ES-I3 (cell line): ENCODE results near the gene IFIT1.
"Not testable (repeated sequence)": the region's sequence is repeated elsewhere in the genome, so short reads cannot be mapped to it uniquely, and the experiment has no call there.

Experiments used
- H3K36me3 ChIP-seq: 2 replicates; pipeline ENCODE4 v1.6.1; 2013; ENCODE audit warnings: mild to moderate bottlenecking, low read length, control low read depth, moderate library complexity; ENCODE audit not compliant: insufficient read depth
- H3K4me1 ChIP-seq: 2 replicates; pipeline ENCODE4 v1.6.1; 2013; ENCODE audit warnings: mild to moderate bottlenecking, control low read depth, low read length; ENCODE audit not compliant: insufficient read depth
- H3K9ac ChIP-seq: 2 replicates; pipeline ENCODE4 v1.6.1; 2013; ENCODE audit warnings: low read depth, mild to moderate bottlenecking, low read length, moderate library complexity
- H3K9me3 ChIP-seq: 2 replicates; pipeline ENCODE4 v1.6.1; 2013; ENCODE audit warnings: mild to moderate bottlenecking, low read length, moderate library complexity; ENCODE audit not compliant: control insufficient read depth, insufficient read depth

IFIT1 gene

GRCh38 chr10:89421018-89421476 is 28.6 kb downstream of the IFIT1 start:
- H3K36me3 ChIP-seq: 0 out of 2 replicates have a peak, but pooled peaks cover 2% of the 10 kb centered on the region
- no peaks in the 10 kb centered on the region for H3K9me3 ChIP-seq
- no peak overlapping the region for H3K9ac ChIP-seq
- H3K4me1 ChIP-seq: peaks cover 9% of the 10 kb centered on the region; the same call in 1 of the 2 replicates

GRCh38 chr10:89425000-89425399 is 32.6 kb downstream of the IFIT1 start:
- Histone ChIP-seq H3K36me3 (no peaks in the 10 kb centered on the region), H3K9me3 (no peaks in the 10 kb centered on the region), H3K9ac (no peak overlapping the region), H3K4me1 (peaks cover 8% of the 10 kb centered on the region; the same call in 1 of the 2 replicates)

DNA sequence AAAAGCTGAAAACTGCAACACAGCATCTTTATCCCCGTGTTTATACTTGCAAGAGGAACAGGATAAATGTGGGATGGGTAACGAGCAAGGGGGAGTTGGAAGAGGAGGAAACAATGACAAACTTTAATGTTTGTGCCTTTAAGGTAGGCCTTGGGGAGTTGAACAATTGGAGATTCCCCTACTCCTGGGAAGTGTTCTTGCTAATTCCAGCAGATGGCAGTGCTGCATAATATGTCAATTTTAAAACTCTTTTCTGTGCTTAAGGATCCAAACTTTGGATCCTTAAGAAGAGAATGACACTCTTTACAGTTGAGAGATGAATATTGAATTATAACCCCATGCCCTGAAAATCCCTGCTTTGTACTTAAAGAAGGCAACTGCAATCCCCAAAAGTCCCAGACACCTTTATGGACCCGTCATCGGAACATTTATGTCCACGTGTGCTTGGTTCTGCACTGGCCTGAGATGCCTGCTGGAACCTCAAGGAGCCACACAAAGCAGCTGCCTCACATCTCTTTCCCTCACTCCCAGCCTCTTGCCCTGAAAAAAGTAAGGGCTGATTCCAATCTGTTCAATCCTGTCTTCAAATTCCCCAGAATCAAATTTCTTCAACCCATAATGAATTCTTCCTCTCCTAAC is 33.9 kb downstream of the IFIT1 start:
- Histone ChIP-seq H3K36me3 (no peaks in the 10 kb centered on the region), H3K9me3 (no peaks in the 10 kb centered on the region), H3K4me1 (peaks cover 8% of the 10 kb centered on the region; the same call in 1 of the 2 replicates)

DNA sequence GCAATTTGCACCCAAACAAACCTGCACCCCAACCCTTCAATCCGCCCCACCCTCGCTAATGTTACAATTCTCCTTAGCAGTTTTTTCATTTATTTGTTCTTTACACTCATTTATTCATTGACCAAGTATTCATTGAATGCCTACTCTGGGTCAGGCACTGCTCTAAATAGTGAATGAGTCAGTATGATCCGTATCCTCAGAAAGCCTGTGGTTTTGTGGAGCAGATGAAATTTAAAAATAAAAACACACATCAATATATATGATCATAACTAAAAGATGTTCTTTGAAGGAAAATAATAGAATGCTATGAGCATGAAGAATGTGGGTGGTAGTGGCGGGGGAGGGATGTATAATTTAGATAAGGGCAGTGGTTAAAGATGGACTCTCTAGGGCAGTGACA is 35.2 kb downstream of the IFIT1 start:
- no peak overlapping the region for H3K9ac ChIP-seq
- no peaks in the 10 kb centered on the region for H3K36me3 ChIP-seq
- H3K4me1 ChIP-seq: peaks cover 8% of the 10 kb centered on the region; the same call in 1 of the 2 replicates
- no peaks in the 10 kb centered on the region for H3K9me3 ChIP-seq

More for the DNA sequence above, 33.9 kb downstream of the IFIT1 start:
- H3K9ac ChIP-seq: no peak overlapping the region

DNA sequence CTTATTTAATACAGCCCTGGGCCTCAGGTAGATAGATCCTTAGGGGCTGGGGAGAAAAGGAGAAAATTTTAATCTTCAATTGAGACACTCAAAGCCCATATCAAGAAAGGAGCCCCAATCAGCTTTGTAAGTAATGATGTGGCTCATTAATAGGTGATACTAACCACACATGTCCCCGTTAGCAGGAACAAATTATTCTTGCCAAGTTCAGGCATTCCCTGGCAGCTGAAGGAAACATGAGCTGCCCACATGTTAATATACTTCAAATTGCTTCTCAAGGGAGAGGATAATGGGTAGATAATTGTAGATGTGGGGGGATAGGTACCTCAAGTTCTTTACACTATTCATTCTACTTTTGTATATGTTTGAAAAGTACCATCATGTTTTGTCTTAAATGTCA is 36.5 kb downstream of the IFIT1 start:
- Histone ChIP-seq H3K9ac (no peak overlapping the region), H3K4me1 (peaks cover 8% of the 10 kb centered on the region; the same call in 1 of the 2 replicates), H3K9me3 (no peaks in the 10 kb centered on the region), H3K36me3 (no peaks in the 10 kb centered on the region)

DNA sequence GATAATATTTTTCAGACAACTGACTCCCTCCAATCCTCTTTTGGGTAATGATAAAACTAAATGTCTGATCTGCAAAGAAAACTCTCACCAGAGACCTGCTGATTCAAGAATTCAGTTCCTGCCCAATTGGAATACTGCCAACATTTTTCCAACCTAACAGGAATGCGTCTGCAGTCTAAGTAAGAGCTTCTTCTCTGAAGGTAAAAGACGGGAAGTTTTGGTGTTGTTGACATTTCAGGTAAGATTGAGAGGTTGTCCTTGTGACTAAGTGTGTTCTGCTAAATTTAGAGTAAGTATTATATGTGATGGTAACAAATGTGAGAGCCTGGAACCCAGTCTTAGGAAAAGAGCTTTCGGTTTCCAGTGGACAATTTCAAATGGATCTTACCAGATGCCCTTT is 39.6 kb downstream of the IFIT1 start:
- H3K9ac ChIP-seq: no peak overlapping the region
- no peaks in the 10 kb centered on the region for H3K9me3 ChIP-seq
- no peaks in the 10 kb centered on the region for H3K36me3 ChIP-seq
- peaks cover 8% of the 10 kb centered on the region; the same call in 1 of the 2 replicates for H3K4me1 ChIP-seq

- Histone ChIP-seq H3K9me3 (no peaks in the 10 kb centered on the region), H3K36me3 (no peaks in the 10 kb centered on the region), H3K9ac (no peak overlapping the region), H3K4me1 (no peaks in the 10 kb centered on the region; the same call in 1 of the 2 replicates)
These were observed 46.1 kb downstream of the IFIT1 start for GRCh38 chr10:89438525-89438924.

DNA sequence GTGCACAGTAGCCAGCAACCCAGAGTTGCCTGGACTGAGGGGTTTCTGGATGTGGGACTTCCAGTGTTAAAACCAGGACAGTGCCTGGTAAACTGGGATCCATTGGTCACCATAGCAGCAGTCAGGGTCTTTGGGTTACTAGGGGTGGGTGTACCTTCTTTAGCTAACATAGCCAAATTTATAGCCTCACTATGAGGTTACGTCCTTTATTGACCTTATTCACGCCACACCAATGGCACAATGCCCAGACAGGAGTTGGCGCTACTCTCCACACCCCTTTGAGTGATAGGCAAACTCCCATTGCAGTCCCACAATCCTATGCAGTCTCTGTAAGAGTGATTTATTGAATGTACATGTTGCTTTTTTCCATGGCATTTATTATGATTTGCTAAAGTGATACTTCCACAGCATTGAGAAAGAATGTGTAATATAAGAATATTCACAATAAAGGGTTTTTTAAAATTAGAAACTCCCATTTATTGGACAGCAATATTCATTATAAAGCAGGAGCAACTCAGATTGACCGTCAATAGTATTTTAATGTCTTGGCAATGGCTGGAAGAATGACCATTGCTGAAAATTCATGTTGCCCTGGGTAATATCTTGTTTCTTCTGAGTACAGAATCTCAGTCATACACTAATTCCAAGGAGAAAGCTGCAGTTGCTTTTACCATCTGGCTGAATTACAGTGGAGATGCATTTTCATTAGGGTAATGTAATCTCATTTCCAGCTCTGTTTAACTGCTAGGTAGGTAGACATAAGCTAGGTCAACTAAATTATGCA is 48.0 kb downstream of the IFIT1 start:
- Histone ChIP-seq H3K36me3 (no peaks in the 10 kb centered on the region), H3K9ac (no peak overlapping the region), H3K9me3 (0 out of 2 replicates have a peak, but pooled peaks cover 4% of the 10 kb centered on the region), H3K4me1 (no peaks in the 10 kb centered on the region)

GRCh38 chr10:89442289-89442688 is 49.9 kb downstream of the IFIT1 start:
- H3K4me1 ChIP-seq: no peaks in the 10 kb centered on the region
- no peaks in the 10 kb centered on the region for H3K36me3 ChIP-seq
- 0 out of 2 replicates have a peak, but pooled peaks cover 4% of the 10 kb centered on the region for H3K9me3 ChIP-seq
- no peak overlapping the region for H3K9ac ChIP-seq

DNA sequence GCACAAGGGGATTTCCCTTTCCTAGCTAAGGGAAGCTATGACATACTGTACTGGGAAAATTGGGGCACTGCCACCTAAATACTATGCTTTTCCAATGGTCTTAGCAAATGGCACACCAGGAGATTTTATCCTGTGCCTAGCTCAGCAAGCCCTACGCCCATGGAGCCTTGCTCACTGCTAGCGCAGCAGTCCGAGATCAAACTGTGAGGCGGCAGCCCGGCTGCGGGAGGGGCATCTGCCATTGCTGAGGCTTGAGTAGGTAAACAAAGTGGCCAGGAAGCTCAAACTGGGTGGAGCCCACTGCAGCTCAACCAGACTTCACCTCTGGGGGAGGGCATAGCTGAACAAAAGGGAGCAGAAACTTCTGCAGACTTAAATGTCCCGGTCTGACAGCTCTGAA is 52.4 kb downstream of the IFIT1 start:
- not testable (repeated sequence) for H3K36me3 ChIP-seq, H3K9ac ChIP-seq, H3K4me1 ChIP-seq, H3K9me3 ChIP-seq

DNA sequence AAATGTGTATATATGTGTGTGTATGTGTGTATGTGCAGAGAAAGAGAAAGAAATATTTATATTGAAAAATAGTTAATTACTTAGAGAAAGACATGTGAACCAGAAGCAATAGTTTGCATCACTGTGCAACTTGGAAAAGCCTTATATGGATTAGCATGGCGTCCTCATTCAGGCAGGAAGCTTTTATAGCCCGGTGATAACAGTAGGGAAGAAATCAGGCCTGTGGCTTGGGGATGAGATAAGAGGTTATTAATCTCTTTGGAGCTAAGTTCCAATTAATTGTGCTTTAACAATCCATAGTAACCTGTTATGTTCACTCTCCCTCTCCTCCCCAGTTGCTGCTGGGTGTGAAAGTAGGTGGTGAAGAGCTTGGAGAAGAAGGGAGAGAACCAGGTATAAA is 58.5 kb downstream of the IFIT1 start:
- Histone ChIP-seq H3K9me3 (no peaks in the 10 kb centered on the region), H3K9ac (no peak overlapping the region), H3K36me3 (no peaks in the 10 kb centered on the region), H3K4me1 (peaks cover 3% of the 10 kb centered on the region; the same call in 1 of the 2 replicates)

- Histone ChIP-seq H3K9me3 (no peaks in the 10 kb centered on the region), H3K9ac (no peak overlapping the region), H3K36me3 (no peaks in the 10 kb centered on the region), H3K4me1 (peaks cover 3% of the 10 kb centered on the region; the same call in 1 of the 2 replicates)
These were observed 59.8 kb downstream of the IFIT1 start for GRCh38 chr10:89452193-89452592.

DNA sequence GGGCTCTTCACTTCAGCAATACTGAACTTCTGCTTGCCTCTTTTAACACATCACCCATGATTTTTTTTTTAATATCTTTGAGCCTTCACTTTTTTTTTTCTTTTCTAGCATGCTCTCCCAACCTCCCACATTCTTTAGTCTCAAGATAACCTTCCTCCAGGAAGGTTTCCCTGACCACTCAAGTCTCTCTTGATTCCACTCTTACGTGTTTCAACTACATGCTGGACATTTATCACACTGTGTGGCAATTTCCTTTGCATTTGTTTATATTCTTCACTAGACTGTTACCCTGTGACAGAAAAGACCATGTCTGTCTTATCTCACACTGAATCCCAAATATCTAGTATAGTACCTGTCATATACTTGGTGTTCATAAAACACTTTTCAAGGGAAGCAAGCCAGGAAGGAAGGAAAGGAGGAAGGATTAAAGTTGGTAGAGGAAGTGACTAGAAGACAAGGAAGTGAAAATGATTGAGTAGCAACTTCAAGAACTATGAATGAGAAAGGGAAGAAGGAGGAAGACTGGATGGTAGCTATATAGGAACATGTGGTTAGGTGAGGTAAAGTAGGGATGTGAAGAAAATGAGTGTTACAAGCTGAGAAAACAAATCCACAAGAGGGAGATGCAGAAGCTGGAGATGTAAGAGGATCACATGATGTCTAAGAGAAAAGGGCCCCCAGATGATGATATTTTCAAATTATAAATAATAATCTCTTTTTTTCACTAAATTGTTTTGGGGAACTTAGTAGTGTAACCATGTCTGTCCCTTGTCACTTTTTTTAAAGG is 62.3 kb downstream of the IFIT1 start:
- no peak overlapping the region for H3K9ac ChIP-seq
- H3K9me3 ChIP-seq: no peaks in the 10 kb centered on the region

More for the DNA sequence above, 62.3 kb downstream of the IFIT1 start:
- Histone ChIP-seq H3K36me3 (no peaks in the 10 kb centered on the region), H3K4me1 (peaks cover 3% of the 10 kb centered on the region; the same call in 1 of the 2 replicates)
